Amniotic epithelial cell (primary cell): ENCODE measurements around the gene AIPL1.

Experiments used
- DNase-seq: peaks from one replicate; pipeline ENCODE4 v3.0.0-alpha.2; 2010; ENCODE audit warnings: low read depth

Gene AIPL1

GRCh38 chr17:6415616-6416015 is 19.3 kb downstream of the AIPL1 start:
- DNase-seq = no peak

DNA sequence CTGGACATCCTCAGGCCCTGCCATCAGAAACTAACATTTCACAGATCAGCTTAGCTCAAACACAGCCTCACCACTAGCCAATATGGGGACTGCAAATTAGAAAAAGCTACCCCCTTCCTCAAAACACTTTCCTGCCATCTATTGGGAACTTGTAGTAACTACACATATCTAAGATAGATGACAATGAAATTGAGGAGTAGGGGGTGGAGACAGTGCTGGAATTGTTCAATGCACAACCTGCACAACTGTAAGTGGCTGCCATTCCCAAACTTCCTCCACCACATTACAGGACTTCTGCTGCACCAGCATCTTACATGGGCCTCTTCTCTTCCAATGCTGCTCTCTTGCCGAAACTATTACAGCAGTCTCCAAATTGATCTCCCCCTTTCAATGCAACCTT is 21.9 kb downstream of the AIPL1 start:
- peak; percentile 48 for DNase-seq

DNA sequence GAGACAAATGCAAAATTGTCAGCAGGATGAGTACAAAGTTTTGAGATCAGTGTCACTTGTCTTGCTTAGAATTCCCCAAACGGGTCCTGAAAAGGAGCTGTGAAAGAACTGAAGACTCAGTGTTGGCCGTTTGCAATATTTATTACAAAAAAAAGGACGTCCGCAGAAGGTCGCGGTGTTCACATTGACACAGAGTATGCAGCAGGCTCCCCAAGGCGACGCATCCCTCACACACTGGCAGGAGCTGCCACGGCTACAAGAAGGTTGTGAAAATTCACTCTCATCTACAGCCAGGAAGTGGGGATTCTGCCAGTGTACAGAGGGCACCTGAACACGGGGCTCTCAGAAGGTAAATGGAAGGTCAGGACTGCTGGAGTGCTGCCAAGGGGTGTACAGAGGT is 26.2 kb downstream of the AIPL1 start:
- no peak for DNase-seq

- DNase-seq = no peak
These were observed 26.6 kb downstream of the AIPL1 start for GRCh38 chr17:6408276-6408675.

DNA sequence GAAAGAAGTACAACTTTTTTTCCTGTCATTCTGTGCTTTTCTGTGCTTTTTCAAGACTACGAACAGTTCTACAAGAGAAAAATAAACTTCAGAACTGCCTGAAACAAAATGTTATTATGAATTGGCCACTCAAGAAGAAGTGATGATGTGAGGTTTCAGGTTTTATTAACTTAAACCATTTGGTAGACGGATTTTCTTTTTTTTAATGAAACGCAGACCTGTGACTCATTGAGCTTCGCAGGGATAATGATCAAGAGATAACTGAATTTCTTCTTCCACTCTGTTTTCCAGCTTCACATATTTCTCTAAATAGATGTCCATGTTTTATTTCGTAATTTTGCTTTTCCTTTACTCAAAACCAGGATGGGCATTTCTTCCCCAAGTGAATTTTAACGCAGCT is 32.7 kb downstream of the AIPL1 start:
- peak; percentile 7 for DNase-seq

DNA sequence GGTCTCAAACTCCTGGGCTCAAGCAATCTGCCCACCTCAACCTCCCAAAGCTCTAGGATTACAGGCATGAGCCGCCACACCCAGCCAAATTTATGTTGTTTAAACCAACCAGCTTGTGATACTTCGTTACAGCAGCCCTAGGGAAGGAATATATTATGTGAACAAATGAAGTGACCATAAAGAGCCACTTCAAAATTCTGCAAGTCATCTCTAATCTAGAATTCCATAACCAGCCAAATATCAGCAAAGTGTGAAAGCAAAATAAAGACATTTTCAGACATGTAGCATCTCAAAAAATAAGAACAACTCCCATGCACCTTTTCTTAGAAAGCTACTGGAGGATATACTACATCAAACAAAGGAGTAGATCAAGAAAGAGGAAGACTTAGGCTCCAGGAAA is 36.0 kb downstream of the AIPL1 start:
- no peak for DNase-seq

DNA sequence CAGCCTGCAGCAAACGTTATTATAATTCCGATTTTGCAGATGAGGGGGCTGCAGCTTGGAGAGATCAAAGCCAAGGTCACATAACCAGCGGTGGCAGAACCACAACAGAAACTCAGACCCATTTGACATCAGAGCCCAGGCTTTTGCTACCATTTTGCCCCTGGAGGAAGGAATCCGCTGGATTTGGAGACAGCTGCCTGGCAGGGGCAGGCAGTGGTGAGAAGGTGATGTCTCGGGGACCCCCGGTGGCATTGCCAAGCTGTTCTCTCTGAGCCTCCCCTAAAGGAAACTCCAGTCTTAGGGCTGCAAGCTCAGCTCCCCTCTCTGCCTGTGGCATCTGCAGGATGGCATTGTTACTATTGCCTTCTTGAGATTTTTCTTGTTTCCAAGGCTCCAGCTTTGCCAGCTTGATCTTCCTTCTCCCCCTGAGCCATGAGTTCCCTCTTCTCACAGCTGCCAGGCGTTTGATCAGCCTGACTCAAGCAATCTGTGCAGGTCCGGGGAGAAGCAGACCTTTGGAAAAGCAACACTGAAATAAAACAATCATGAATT is 40.8 kb downstream of the AIPL1 start:
- DNase-seq = no peak

- no peak for DNase-seq
These were observed 41.5 kb downstream of the AIPL1 start for GRCh38 chr17:6393351-6393952.

GRCh38 chr17:6392609-6393350 is 42.1 kb downstream of the AIPL1 start:
- DNase-seq = no peak

DNA sequence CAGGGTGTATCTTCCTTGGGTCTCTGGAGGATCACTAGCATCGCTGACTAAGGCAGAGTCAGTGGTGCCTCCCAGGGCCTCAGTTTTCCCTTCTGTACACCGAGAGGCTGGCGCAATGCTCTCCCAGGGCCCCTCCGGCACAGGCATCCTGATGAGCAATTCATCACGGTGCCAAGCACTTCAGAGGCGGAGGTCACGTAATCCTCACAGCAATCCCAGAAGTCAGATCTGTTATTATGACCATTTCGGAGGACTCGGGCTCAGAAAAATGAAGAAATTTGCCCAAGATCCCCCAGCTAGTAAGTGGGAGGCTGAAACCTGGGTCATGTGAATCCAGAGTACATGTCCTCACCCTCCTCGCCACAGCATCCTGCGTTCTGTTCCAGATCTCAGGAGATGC is 46.5 kb downstream of the AIPL1 start:
- no peak for DNase-seq

DNA sequence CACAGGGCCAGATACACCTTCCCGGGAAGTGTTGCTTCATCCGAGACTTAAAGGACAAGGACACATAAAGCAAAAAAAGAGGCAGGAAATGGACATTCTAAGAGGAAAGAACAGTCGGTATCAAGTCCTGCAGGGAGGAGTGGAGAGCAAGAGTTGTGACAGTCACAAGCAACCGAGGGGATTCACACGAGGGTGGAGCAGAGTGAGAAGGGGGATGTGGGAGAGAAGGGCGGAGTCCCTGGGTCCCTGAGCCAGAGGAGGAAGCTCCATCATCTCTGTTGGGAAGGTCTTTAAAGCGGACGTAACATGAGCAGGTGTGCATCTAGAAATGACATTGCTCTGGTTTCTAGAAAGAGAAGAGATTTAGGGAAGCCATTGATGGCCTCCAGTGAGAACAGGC is 47.1 kb downstream of the AIPL1 start:
- no peak for DNase-seq

DNA sequence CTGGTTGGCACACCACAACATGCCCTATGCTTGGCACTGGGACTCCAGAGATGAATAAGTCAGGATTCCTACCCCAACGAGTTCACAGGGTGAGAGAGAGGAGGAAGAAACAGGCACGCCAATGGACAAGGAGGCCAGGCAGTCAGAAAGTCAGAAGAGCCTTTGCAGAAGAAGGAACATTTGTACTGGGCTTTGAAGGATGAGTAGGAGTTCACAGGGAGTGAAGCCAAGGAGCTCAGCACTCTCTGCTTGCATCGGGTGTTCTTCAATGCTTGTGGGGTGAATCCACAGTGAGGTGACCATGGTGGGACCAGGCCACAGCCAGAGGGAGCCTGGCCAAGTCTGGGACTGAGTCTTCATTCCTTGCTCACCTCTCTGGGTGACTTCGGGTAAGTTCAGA is 47.5 kb downstream of the AIPL1 start:
- no peak for DNase-seq

- no peak for DNase-seq
These were observed 48.8 kb downstream of the AIPL1 start for GRCh38 chr17:6386041-6386630.

GRCh38 chr17:6384481-6384880 is 50.4 kb downstream of the AIPL1 start:
- no peak for DNase-seq

DNA sequence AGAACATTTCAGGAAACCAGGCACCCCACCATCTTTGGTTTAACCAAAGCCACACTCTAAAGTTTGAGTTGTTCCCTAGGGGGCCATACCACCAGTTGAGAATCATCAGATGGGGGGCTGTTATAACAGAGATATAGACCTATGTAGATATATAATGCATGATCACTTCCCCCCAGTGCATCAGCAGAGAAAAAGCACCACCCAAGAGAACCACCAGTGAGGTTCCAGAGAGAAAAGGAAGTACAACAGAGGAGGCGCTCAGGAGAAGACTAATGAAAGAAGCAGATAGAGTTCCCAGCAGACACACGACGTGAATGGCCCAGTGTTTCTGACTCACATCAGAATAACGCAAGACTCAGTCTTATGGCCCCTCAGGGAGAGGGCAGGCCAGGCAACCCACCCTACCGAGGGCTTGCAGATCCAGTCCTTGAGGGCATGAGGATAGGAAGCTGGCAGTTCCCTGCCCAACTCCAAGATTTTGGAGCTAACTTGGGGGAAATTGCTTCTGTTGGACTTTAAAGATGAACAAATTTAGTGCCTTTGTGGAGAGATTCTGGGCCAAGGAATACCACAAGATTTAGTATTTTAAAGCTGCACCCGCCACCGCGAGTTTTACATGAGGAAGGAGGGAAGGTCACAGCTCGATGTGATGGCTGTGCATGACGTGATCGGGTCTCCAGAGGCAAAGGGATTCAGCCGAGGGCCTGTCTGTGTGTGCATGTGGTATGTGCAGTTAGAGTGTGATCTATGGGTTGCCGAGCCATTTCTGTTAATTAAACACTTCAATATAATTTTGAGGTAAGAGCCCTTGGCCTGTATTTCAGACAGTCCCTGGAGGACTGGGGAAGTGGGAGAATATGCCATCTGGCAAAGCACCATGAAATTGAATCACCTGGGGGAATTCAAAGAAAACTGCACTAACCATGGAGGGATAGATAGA is 53.1 kb downstream of the AIPL1 start:
- no peak for DNase-seq

DNA sequence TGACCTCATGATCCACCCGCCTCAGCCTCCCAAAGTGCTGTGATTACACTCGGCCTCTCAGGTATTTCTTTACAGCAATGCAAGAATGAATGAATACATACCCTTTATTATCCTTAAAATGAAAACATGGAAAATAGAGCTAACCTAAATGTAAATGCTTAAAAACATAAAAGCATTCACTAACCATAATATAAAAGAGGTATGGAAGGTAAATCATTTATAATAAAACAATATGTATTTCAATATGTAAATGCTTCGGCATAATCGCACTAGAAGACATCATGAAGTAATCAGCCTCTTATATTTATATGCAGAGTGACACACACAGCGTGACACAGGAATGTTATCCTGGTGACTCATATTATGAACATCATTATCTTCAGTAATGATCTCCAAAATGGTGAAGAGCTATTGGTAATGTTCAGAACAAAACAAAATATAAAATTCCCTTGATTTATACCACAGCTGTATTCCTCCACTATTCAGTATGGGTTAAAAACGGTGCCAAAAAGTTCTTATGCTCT is 53.9 kb downstream of the AIPL1 start:
- no peak for DNase-seq

DNA sequence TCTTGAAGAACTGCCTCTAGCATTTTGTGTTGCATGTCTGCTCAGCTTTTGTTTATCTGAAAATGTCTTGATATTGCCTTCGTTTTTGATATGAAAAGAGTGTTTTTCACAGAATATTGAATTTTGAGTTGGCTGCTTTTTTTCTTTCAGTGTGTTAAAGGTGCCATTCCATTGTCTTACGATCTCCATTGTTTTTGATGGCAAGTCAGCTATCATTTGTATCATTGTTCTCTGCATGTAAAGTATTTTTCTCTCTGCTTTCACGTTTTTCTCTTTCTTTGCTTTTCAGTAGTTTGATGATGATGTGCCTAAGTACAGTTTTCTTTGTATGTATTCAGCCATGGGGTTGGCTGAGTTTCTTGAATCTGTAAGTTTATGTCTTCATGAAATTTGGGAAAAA is 57.0 kb downstream of the AIPL1 start:
- no peak for DNase-seq

DNA sequence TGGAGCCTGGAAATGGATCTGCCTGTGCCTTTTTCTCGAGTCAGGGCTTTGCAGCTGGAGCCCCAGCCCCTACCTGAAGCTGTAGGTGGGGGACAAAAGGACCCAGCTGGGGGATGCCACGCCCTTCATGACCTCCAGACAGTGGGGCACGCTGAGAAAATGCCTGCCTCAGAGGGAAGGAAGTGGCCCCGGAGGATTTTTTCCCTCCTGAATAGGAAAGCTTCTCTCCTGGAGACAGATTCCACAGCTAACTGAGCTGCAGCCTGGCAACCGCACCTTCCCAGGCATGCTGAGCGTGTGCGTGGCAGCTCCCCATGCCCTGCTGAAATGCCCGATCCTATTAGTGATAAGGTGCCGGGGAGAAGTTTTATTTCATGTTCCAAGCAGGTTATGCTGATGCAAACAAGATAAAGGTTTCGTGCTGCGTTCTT is 58.0 kb downstream of the AIPL1 start:
- DNase-seq = no peak

- peak; percentile 22 for DNase-seq
These were observed 60.1 kb downstream of the AIPL1 start for GRCh38 chr17:6374761-6375312.

DNA sequence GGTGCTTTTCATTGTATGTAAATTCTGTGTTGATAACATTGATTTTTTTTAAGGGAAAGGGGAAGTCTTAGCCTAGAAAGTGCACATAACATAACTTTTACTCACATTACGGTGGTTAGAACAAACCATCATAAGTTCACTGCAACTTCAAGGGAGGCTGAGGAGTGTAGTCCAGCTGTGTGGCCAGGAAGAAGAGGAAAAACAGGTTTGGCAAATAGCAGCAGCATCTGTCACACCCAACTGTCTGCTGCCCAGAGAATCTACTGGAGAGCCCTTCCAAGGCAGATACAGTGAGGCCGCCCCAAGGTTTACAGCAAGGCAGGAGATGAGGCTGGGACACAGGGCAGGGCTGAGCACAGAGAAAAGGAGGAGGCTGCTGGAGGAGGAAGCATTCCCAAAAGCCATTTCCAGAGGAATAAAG is 60.6 kb downstream of the AIPL1 start:
- no peak for DNase-seq
